ENCODE results near the gene SHISA3.

The SHISA3 gene

DNA sequence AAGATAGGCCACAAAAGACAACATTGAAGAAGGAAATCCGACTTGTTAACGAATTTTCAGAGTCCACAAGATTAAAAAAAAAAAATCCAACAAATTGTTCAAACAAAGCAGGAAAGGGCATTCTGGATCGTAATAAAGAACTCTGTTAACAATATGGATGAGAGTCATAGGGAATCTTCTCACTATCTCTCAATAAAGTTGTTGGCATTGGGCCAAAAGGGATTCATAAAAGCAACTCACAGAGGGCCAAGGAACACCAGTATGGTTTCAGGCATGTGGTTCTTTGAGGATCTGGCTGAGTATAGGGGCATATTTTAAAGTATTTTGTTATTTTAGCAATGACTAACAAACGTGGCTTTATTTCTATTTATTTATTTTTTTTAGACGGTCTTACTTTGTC is 49.5 kb downstream of the SHISA3 start:
- DNase-seq (ENCODE audit: low spot score): no peak

Measured in putamen (tissue), 1 donor.